Lung microvascular endothelial cell (primary cell): Measurements from ENCODE around the gene TMEM101. TPM values are rescaled to one million over a fixed set of nuclear protein-coding genes. Genes with fewer than 3 reads are reported as not detected.
"Not testable (repeated sequence)": the region's sequence is repeated elsewhere in the genome, so short reads cannot be mapped to it uniquely, and the experiment has no call there.

Experiments
- DNase-seq, 2 donors: peaks; one replicate each; pipeline versions ENCODE4 v3.0.0 to v3.0.0-alpha.2; 2010; ENCODE audit warnings: low read depth in 2 of 2
- total RNA-seq: library from RNA; depleted of rRNA; stranded (reverse); fragments of >200 nt; gene quantifications from 2 replicates; pipeline ENCODE4 v1.2.1, GENCODE V29; 2014

Gene TMEM101
- total RNA-seq, 1 donor from 2014 or later, result 77.2 TPM

GRCh38 chr17:43975898-43976297 is 38.9 kb downstream of the TMEM101 start:
- DNase-seq, result no peak

GRCh38 chr17:43974382-43975266 is 40.1 kb downstream of the TMEM101 start:
- no peak for DNase-seq

DNA sequence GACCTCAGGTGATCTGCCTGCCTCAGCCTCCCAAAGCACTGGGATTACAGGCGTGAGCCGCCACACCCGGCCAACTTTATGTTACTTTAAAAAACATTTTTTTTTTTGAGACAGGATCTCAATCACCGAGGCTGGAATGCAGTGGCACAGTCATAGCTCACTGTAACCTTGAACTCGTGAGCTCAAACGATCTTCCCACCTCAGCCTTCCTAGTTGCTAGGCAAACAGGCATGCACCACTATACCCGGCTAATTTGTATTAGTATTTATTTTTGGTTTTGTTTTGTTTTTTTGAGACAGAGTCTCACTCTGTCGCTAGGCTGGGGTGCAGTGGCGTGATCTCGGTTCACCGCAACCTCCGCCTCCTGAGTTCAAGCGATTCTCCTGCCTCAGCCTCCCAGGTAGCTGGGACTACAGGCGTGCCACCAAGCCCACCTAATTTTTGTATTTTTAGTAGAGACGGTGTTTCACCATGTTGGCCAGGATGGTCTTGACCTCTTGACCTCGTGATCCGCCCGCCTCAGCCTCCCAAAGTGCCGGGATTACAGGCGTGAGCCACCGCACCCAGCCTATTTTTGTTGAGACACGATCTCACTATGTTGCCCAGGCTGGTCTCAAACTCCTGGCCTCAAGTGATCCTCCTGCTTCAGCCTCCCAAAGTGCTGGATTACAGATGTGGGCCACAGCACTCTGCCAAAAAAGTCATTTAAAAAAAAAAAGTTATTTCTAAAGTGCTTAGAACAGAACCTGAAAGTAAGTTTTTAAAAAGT is 42.1 kb downstream of the TMEM101 start:
- not testable (repeated sequence) for DNase-seq

DNA sequence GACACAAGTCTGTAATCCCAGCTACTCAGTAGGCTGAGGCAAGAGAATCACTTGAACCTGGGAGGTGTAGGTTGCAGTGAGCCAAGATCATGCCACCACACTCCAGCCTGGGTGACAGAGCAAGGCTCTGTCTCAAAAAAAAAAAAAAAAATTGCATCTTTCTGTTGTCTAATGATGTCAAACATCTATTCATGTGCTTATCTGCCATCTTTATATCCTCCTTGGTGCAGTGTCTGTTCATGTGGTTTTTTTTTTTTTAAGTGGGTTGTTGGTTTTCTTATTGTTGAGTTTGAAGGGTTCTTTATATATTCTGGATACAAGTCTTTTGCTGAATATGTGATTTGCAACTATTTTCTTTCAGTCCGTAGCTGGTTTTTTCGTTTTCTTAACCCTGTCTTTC is 43.3 kb downstream of the TMEM101 start:
- not testable (repeated sequence) for DNase-seq

DNA sequence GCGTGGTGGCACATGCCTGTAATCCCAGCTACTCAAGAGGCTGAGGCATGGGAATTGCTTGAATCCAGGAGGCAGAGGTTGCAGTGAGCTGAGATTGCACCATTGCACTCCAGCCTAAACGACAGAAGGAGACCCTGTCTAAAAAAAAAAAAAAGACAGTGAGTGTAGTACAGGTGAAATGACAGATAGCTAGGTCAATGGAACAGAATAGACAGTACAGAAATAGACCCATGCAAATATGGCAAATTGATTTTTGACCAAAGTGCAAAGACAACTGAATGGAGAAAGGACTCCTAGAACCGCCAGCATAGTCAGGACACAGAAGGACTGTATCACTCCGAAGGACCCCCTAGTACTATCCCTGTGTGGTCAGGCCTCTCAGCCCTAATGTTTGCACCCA is 44.4 kb downstream of the TMEM101 start:
- DNase-seq, result no peak

- DNase-seq, result no peak
Measured at GRCh38 chr17:43967251-43967875, 47.4 kb downstream of the TMEM101 start.

GRCh38 chr17:43966276-43966675 is 48.5 kb downstream of the TMEM101 start:
- DNase-seq, result no peak

DNA sequence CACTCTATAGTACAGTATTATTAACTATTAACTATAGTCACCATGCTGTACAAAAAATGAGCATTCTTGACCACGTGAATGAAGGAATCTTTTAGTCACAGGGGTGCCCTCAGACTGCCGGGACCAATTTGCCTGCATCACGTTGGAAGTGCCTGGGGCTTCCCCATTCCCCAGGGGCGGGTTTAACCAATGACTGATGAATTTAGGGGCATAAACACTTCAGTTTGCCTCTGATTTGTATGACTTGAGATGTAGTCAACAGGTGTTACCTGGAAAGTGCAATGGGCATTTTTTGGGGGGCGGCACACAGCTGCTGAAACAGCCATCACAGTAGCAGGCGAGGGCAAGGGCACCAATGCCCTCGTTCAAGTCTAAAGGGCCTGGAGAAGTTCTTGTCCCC is 52.3 kb downstream of the TMEM101 start:
- DNase-seq, result no peak

DNA sequence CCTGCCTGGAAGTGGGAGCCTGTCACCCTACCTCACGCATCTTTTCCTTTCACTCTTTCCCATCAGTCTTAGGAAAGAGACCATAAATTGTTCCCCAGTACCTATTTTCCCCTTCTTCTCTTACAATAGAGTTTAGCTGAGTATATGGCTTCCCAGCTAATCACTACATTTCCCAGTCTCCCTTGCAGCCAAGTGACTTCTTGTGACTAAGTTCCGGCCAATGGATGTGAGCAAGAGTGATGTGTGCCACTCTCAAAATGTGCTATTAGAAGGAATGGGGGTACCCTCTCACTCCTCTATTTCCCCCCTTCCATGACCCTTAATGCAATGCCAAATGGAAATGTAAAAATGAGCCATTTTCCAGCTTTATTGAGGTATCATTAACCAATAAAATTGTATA is 52.8 kb downstream of the TMEM101 start:
- DNase-seq, result no peak

GRCh38 chr17:43961292-43961691 is 53.5 kb downstream of the TMEM101 start:
- not testable (repeated sequence) for DNase-seq

Other genes starting within 250 kb of the TMEM101 start
- gene DUSP3, start 236.0 kb downstream of the TMEM101 start, total RNA-seq, result 41.6 and 76.2 TPM in 2 replicates
- not detected in 2 replicates for gene CFAP97D1, start 234.5 kb downstream of the TMEM101 start, total RNA-seq
- 0.60 and 0.87 TPM in 2 replicates for gene MPP3, start 181.8 kb downstream of the TMEM101 start, total RNA-seq
- gene CD300LG, start 167.8 kb downstream of the TMEM101 start, total RNA-seq, result under 0.01 TPM in 1 of 2 replicates, not detected in the other
- gene MPP2, start 107.4 kb downstream of the TMEM101 start, total RNA-seq, result under 0.01 TPM in 2 replicates
- gene PPY, start 72.5 kb downstream of the TMEM101 start, total RNA-seq, result not detected in 2 replicates
- gene PYY, start 61.0 kb downstream of the TMEM101 start, total RNA-seq, result not detected in 2 replicates
- 2.0 and 5.0 TPM in 2 replicates for gene NAGS, start 10.3 kb downstream of the TMEM101 start, total RNA-seq
- gene LSM12, start 51.7 kb upstream of the TMEM101 start, total RNA-seq, result 18.7 and 20.9 TPM in 2 replicates
- gene G6PC3, start 55.8 kb upstream of the TMEM101 start, total RNA-seq, result 24.6 and 25.2 TPM in 2 replicates
- gene HDAC5, start 108.7 kb upstream of the TMEM101 start, total RNA-seq, result 28.2 and 32.9 TPM in 2 replicates
- 0.99 and 1.5 TPM in 2 replicates for gene HROB, start 127.0 kb upstream of the TMEM101 start, total RNA-seq
- gene ASB16, start 155.7 kb upstream of the TMEM101 start, total RNA-seq, result not detected in 2 replicates
- gene TMUB2, start 172.0 kb upstream of the TMEM101 start, total RNA-seq, result 23.5 and 39.9 TPM in 2 replicates
- 26.8 and 41.7 TPM in 2 replicates for gene ATXN7L3, start 184.9 kb upstream of the TMEM101 start, total RNA-seq
- 28.3 and 40.5 TPM in 2 replicates for gene UBTF, start 204.7 kb upstream of the TMEM101 start, total RNA-seq